Duodenal mucosa (tissue), 2 donors: ENCODE results near the gene DNAH11.
"Not testable (repeated sequence)": the region's sequence is repeated elsewhere in the genome, so short reads cannot be mapped to it uniquely, and the experiment has no call there.

Source experiments
- H3K27ac ChIP-seq: one replicate; pipeline ENCODE4 v1.7.0; 2013; ENCODE audit warnings: low read depth, low read length
- H3K27me3 ChIP-seq, 2 donors: one replicate each; pipeline ENCODE4 v1.7.0; 2013; ENCODE audit warnings: low read length in 2 of 2, control low read depth in 1 of 2; ENCODE audit not compliant: insufficient read depth in 2 of 2, control insufficient read depth in 1 of 2
- H3K36me3 ChIP-seq, 2 donors: one replicate each; pipeline ENCODE4 v1.7.0; 2013; ENCODE audit warnings: low read length in 2 of 2, control low read depth in 1 of 2; ENCODE audit not compliant: insufficient read depth in 2 of 2, control insufficient read depth in 1 of 2
- H3K4me1 ChIP-seq, 2 donors: one replicate each; pipeline ENCODE4 v1.7.0; 2013; ENCODE audit warnings: low read length in 2 of 2, control low read depth in 1 of 2; ENCODE audit not compliant: insufficient read depth in 2 of 2, control insufficient read depth in 1 of 2
- H3K4me3 ChIP-seq, 2 donors: one replicate each; pipeline ENCODE4 v1.7.0; 2013; ENCODE audit warnings: low read length in 2 of 2, low read depth in 1 of 2
- H3K9ac ChIP-seq, 2 donors: one replicate each; pipeline ENCODE4 v1.7.0; 2013; ENCODE audit warnings: low read length in 2 of 2, low read depth in 1 of 2
- H3K9me3 ChIP-seq, 2 donors: one replicate each; pipeline ENCODE4 v1.7.0; 2013; ENCODE audit warnings: low read length in 2 of 2, control low read depth in 1 of 2; ENCODE audit not compliant: control insufficient read depth in 1 of 2

Gene DNAH11

GRCh38 chr7:21526448-21526847 is 16.4 kb upstream of the DNAH11 start:
- Histone ChIP-seq H3K9ac (no peak overlapping the region), H3K27me3 (no peaks in the 10 kb centered on the region), H3K9me3 (peaks cover 3% of the 10 kb centered on the region in 2 donors), H3K27ac (no peak overlapping the region), H3K4me3 (no peak overlapping the region), H3K4me1 (no peaks in the 10 kb centered on the region), H3K36me3 (no peaks in the 10 kb centered on the region)

GRCh38 chr7:21532485-21532884 is 10.4 kb upstream of the DNAH11 start:
- not testable (repeated sequence) for H3K27ac ChIP-seq, H3K9ac ChIP-seq, H3K27me3 ChIP-seq, H3K9me3 ChIP-seq, H3K36me3 ChIP-seq, H3K4me3 ChIP-seq, H3K4me1 ChIP-seq

GRCh38 chr7:21533646-21534045 is 9.2 kb upstream of the DNAH11 start:
- not testable (repeated sequence) for H3K9me3 ChIP-seq, H3K27ac ChIP-seq, H3K36me3 ChIP-seq, H3K4me3 ChIP-seq, H3K27me3 ChIP-seq, H3K9ac ChIP-seq, H3K4me1 ChIP-seq

- not testable (repeated sequence) for H3K9me3 ChIP-seq, H3K9ac ChIP-seq, H3K4me1 ChIP-seq, H3K4me3 ChIP-seq, H3K27ac ChIP-seq, H3K36me3 ChIP-seq
- H3K27me3 ChIP-seq: peaks cover 7 to 21% of the 10 kb centered on the region in 2 donors
These were observed 6.3 kb upstream of the DNAH11 start for GRCh38 chr7:21536445-21537118.

- Histone ChIP-seq H3K36me3 (no peaks in the 10 kb centered on the region), H3K4me1 (peaks cover 0 to 14% of the 10 kb centered on the region in 2 donors), H3K4me3 (no peak overlapping the region), H3K9ac (no peak overlapping the region), H3K27me3 (peaks cover 25 to 45% of the 10 kb centered on the region in 2 donors), H3K9me3 (no peaks in the 10 kb centered on the region), H3K27ac (no peak overlapping the region)
These were observed 3.8 kb upstream of the DNAH11 start for GRCh38 chr7:21538936-21539495.

- Histone ChIP-seq H3K27me3 (peaks cover 33 to 66% of the 10 kb centered on the region in 2 donors), H3K36me3 (no peaks in the 10 kb centered on the region), H3K27ac (no peak overlapping the region), H3K4me1 (peaks cover 0 to 14% of the 10 kb centered on the region in 2 donors), H3K4me3 (peak overlapping the region; percentile 50 to 56), H3K9me3 (no peaks in the 10 kb centered on the region), H3K9ac (no peak overlapping the region)
These were observed 876 bp downstream of the DNAH11 start for GRCh38 chr7:21543528-21544302.

GRCh38 chr7:21544303-21544656 is 1.4 kb downstream of the DNAH11 start:
- Histone ChIP-seq H3K9ac (no peak overlapping the region), H3K36me3 (no peaks in the 10 kb centered on the region), H3K4me1 (peaks cover 0 to 14% of the 10 kb centered on the region in 2 donors), H3K27ac (no peak overlapping the region), H3K27me3 (peaks cover 33 to 66% of the 10 kb centered on the region in 2 donors), H3K9me3 (no peaks in the 10 kb centered on the region), H3K4me3 (no peak overlapping the region)

GRCh38 chr7:21544715-21545114 is 1.9 kb downstream of the DNAH11 start:
- Histone ChIP-seq H3K9me3 (no peaks in the 10 kb centered on the region), H3K9ac (no peak overlapping the region), H3K4me1 (peaks cover 0 to 14% of the 10 kb centered on the region in 2 donors), H3K27me3 (peaks cover 33 to 63% of the 10 kb centered on the region in 2 donors), H3K27ac (no peak overlapping the region), H3K4me3 (no peak overlapping the region), H3K36me3 (no peaks in the 10 kb centered on the region)

- Histone ChIP-seq H3K4me3 (no peak overlapping the region), H3K36me3 (no peaks in the 10 kb centered on the region), H3K9ac (no peak overlapping the region), H3K4me1 (peaks cover 0 to 14% of the 10 kb centered on the region in 2 donors), H3K27ac (no peak overlapping the region), H3K27me3 (peaks cover 22 to 36% of the 10 kb centered on the region in 2 donors), H3K9me3 (no peaks in the 10 kb centered on the region)
These were observed 4.7 kb downstream of the DNAH11 start for GRCh38 chr7:21547501-21547900.

- H3K4me3 ChIP-seq: no peak overlapping the region
- no peak overlapping the region for H3K27ac ChIP-seq
- H3K36me3 ChIP-seq: no peaks in the 10 kb centered on the region
- no peak overlapping the region for H3K9ac ChIP-seq
- no peaks in the 10 kb centered on the region for H3K9me3 ChIP-seq
- H3K4me1 ChIP-seq: peaks cover 0 to 4% of the 10 kb centered on the region in 2 donors
- peaks cover 12 to 26% of the 10 kb centered on the region in 2 donors for H3K27me3 ChIP-seq
These were observed 5.7 kb downstream of the DNAH11 start for GRCh38 chr7:21548491-21548890.
